Liver (tissue), 3 donors: Measurements from ENCODE around the gene KRT17.
"Not testable (repeated sequence)": the region's sequence is repeated elsewhere in the genome, so short reads cannot be mapped to it uniquely, and the experiment has no call there.

Experiments used
- ATF3 ChIP-seq: IDR thresholded peaks from 2 replicates; pipeline ENCODE4 v1.6.1; 2016; ENCODE audit warnings: antibody characterized with exemption
- CTCF ChIP-seq: fragments of 150-350 bp; IDR thresholded peaks from 2 replicates; pipeline ENCODE4 v1.5.1; 2017; ENCODE audit warnings: improper control_type of control experiment, low read depth, low read length; ENCODE audit not compliant: missing input control
- EGR1 ChIP-seq, 2 donors: IDR thresholded peaks; 2 replicates each; pipeline ENCODE4 v1.6.1; 2016 to 2018; ENCODE audit warnings: antibody characterized with exemption in 2 of 2, low read depth in 2 of 2
- GABPA ChIP-seq, 2 donors: IDR thresholded peaks in 1 of 2; conservative IDR thresholded peaks in 1 of 2; 2 replicates each; pipeline ENCODE4 v1.6.1; 2016; ENCODE audit warnings: antibody characterized with exemption in 2 of 2, mild to moderate bottlenecking in 1 of 2, moderate library complexity in 1 of 2
- HNF4G ChIP-seq: IDR thresholded peaks from 2 replicates; pipeline ENCODE4 v1.6.1; 2016; ENCODE audit warnings: antibody characterized with exemption
- JUND ChIP-seq, 2 donors: IDR thresholded peaks; 2 replicates each; pipeline ENCODE4 v1.6.1; 2016; ENCODE audit warnings: antibody characterized with exemption in 2 of 2
- MAX ChIP-seq: IDR thresholded peaks from 2 replicates; pipeline ENCODE4 v1.6.1; 2016; ENCODE audit warnings: antibody characterized with exemption
- RAD21 ChIP-seq, 2 donors: IDR thresholded peaks; 2 replicates each; pipeline ENCODE4 v1.6.1; 2016; ENCODE audit warnings: antibody characterized with exemption in 2 of 2, mild to moderate bottlenecking in 2 of 2
- REST ChIP-seq: IDR thresholded peaks from 2 replicates; pipeline ENCODE4 v1.6.1; 2016; ENCODE audit warnings: antibody characterized with exemption, mild to moderate bottlenecking
- RXRA ChIP-seq, 2 donors: IDR thresholded peaks; 2 replicates each; pipeline ENCODE4 v1.6.1; 2017 to 2018; ENCODE audit warnings: antibody characterized with exemption in 2 of 2, mild to moderate bottlenecking in 1 of 2
- SP1 ChIP-seq: IDR thresholded peaks from 2 replicates; pipeline ENCODE4 v1.6.1; 2018; ENCODE audit warnings: antibody characterized with exemption, mild to moderate bottlenecking
- TAF1 ChIP-seq: conservative IDR thresholded peaks from 2 replicates; pipeline ENCODE4 v1.6.1; 2016; ENCODE audit warnings: antibody characterized with exemption, mild to moderate bottlenecking
- YY1 ChIP-seq: IDR thresholded peaks from 2 replicates; pipeline ENCODE4 v1.6.1; 2016; ENCODE audit warnings: antibody characterized with exemption, mild to moderate bottlenecking
- ZBTB33 ChIP-seq: IDR thresholded peaks from 2 replicates; pipeline ENCODE4 v1.6.1; 2016; ENCODE audit warnings: antibody characterized with exemption
- donor health status: healthy.
- donor health status: healthy.

GRCh38 chr17:41610061-41610517 lies 14.3 kb downstream of the KRT17 start:
- not testable (repeated sequence) for TF ChIP-seq CTCF; RAD21 (IDR thresholded peaks at IDR 0.05); REST; EGR1 (IDR thresholded peaks at IDR 0.05; ENCODE audit: low read depth in 2 of 2); RXRA (IDR thresholded peaks at IDR 0.05); MAX; SP1; GABPA (IDR thresholded peaks at IDR 0.05 in 1 of 2, conservative IDR thresholded peaks at IDR 0.05 in 1 of 2); ATF3; ZBTB33; JUND (IDR thresholded peaks at IDR 0.05); HNF4G; YY1; TAF1
